Endothelial cell of hepatic sinusoid (primary cell): ENCODE results near the gene PHKG2.
"Not testable (repeated sequence)": the region's sequence is repeated elsewhere in the genome, so short reads cannot be mapped to it uniquely, and the experiment has no call there.

ENCODE experiments used
- in situ Hi-C: cut with HindIII; loops from 2 replicates; pipeline ENCODE4 v1.10.0; 2017; ENCODE audit warnings: low sequenced_read_pairs

PHKG2 gene, protein sequence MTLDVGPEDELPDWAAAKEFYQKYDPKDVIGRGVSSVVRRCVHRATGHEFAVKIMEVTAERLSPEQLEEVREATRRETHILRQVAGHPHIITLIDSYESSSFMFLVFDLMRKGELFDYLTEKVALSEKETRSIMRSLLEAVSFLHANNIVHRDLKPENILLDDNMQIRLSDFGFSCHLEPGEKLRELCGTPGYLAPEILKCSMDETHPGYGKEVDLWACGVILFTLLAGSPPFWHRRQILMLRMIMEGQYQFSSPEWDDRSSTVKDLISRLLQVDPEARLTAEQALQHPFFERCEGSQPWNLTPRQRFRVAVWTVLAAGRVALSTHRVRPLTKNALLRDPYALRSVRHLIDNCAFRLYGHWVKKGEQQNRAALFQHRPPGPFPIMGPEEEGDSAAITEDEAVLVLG

DNA sequence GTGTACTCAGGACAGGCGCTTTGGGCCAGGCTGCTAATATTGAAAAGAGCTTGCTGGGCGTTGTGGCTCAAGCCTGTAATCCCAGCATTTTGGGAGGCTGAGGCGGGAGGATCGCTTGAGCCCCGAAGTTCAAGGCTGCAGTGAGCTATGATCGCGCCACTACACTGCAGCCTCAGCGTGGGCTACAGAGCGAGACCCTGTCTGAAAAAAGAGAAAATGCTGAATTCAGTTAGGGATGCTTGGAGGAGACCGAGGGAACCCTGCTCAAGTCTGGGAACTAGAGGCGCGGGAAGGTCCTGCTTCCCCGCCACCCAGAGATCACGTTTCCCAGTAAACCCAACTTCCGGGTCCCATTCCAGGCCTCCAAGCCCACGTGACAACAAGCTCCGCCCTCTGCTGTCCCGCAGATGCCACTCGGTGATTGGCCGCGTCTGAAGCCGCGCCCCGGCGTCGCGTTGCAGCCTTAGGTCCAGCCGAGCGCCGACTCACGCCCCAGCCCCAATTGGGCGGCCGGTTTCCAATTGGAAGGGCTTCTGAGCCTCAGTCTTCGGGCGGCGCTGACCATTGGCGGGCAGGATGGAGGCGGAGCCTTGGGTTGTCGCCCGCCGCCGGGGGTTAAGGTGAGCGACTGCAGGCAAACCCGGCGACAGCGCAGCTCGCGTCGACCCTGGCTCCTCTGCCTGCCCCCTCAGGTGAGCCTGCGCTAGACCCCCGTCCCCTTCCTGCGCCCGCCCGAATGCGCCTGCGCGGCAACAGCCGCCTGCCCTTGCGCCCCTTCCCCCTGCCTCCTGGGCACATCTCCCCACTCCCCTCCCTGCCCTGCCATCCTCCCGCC lies at the start of gene PHKG2:
Gene PHKG2 (plus strand): TSS at position 627 of the 835 bp plus-strand sequence. CDS start 396 bp downstream, outside the sequence.
- in situ Hi-C loops, result no loop called here

DNA sequence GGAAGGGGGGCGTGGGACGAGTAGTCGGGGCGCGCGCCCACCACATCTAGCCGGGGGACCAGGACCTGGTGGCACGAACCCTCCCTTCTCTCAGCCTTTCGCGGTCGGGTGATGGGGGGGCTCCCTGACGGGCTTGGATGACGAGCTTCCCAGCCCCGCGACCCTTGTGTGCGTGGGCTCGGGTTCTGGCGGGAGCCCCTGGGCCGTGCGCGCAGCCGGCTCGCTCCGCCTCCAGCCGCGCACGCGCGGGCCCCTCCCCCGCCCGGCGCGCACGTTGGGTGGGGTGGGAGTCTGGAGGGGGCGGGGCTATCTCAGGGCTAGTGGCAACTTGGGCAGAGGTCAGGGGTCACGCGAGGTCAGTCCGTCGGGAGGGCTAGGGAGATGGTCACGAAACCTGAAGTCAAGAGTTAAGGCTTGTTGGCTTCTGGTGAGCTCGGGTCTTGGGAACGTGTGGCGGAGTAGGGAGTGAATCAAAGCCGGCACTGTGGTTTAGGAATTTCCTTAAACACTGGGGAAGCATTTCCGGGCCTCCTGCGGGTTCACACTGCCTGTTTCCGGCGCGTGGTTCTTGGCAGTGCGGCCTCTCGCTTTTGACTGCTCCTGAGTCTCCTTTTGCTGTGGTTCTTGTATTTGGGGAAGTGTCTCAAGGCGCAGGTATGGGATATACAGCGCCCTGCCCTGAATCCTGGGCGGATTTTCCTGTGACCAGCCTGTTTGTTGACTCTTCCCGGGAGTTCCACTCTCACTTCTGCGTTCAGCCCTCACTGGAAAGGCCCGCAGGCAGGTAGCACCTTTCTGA lies 49.2 kb upstream of the PHKG2 start, which contains the start of gene SRCAP:
Gene SRCAP (plus strand): TSS at position 356 of the 799 bp plus-strand sequence. CDS start 1,654 bp downstream, outside the sequence.
- in situ Hi-C loops, result no loop called here

DNA sequence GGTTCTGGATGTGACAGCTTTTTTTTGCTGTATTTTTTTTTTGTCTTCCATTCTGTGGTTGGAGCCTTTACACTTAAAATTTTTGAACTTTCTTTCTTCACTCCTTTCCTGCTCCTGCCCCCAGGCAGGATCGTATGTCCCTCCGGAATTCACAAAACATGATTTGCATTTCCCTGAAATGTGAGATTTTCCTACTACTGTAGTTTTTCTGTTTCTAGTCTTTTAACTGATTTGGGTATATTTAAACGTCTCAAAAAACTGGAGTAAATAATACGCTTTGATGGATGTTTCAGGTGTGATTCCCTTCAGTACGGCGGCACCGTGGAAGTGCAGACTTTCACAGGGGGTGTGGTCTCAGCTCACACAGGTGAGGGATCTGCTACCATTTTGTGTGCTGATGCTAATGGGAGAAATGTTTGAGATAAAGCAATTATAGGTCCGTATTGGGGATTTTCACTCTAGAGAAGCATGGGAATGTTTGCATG lies 48.6 kb upstream of the PHKG2 start:
- in situ Hi-C loops, result no loop called here

DNA sequence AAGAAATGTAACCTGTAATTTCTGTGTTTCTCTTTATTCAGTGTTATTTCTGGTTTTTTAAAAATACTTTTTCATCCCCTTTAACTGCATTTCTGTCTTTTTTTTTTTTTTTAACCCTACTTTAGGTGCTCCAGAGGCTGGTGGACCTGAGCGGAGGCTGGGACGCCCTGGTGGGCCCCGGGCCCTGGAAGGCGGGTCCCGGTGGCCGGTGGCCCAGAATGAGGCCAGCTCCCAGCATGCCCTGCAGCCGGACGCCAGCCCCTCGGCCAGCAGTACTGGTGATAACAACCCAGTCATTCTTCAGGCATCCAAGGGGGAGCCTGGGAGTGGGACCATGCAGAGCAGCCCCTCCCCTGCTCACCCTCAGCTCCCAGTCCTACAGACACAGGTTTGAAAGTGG lies 47.7 kb upstream of the PHKG2 start:
- in situ Hi-C loops, result no loop called here

DNA sequence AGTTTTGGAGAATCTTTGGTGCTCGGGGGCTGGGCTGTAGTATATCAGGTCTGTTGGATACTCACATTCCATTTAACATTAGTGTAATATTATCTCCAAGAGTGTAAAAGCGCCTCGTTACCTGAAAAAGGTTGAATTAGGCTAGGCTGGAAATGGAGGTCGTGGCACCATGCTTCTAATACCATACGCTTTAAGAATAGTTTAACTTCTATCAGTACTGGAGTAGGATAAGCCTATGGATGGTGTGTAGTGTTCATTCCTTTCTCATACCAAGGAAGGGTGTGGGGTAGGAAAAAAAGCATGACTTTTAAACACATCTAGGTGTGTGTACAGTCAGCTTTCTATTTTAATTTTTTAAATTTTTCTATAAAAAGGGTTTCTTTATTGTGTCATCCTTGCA lies 47.3 kb upstream of the PHKG2 start:
- in situ Hi-C loops, result no loop called here

DNA sequence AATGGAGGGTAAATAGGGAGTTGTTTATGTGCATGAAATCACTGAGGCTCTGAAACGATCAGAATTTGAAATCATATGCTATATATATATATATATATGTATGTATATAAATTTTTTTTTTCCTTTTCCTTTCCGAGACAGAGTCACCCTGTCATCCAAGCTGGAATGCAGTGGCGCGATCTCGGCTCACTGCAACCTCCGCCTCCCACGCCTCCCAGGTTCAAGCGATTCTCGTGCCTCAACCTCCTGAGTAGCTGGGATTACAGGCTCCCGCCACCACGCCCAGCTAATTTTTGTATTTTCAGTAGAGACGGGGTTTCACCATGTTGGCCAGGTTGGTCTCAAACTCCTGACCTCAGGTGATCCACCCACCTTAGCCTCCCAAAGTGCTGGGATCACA lies 45.2 kb upstream of the PHKG2 start:
- in situ Hi-C loops, result not testable (repeated sequence)

DNA sequence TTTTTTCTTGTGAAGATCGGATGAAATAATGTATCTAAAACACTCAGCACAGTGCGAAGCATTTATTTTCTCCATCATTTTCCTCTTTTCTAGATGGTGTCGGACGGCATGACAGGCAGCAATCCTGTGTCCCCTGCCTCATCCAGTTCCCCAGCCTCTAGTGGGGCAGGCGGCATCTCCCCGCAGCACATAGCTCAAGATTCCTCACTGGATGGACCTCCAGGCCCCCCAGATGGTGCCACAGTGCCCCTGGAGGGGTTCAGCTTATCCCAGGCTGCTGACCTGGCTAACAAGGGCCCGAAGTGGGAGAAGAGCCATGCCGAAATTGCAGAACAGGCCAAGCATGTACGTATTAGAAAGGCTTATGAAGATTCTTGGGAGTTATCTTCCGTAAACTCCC lies 44.3 kb upstream of the PHKG2 start:
- in situ Hi-C loops, result no loop called here

DNA sequence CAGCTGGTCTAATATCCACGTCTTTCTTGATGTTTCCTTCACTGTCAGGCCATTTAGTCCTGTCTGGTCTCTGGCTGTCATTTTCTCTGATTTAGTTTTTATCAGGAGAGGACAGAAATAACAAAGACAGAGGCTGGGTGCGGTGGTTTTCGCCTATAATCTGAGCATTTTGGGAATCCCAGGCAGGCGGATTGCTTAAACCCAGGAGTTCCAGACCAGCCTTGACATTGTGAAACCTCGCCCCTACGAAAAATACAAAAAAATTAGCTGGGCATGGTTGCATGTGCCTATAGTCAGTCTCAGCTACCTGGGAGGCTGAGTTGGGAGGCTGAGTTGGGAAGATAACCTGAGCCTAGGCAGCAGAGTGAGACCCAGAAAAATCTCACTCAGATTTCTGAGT lies 42.2 kb upstream of the PHKG2 start:
- in situ Hi-C loops, result no loop called here

DNA sequence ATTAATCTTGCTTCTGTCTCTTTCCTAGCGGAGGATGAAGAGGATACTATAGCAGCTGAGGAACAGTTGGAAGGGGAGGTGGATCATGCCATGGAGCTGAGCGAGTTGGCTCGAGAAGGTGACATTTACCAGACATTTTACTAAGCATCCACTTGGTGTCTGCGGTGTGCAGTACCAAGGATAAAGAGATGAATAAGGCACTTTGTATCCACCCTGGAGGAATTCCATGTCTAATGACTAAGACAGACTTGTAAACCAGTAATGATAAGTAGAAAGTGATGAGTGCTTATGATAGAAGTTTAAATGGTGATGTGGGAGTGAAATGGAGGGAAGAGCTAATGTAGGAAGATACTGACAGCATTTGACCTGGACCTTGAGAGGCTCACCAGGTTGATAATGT lies 37.3 kb upstream of the PHKG2 start:
- in situ Hi-C loops, result loop anchor here (5.0 kb wide), 1 partner anchor 71 kb away; no protein-coding TSS in a partner anchor

DNA sequence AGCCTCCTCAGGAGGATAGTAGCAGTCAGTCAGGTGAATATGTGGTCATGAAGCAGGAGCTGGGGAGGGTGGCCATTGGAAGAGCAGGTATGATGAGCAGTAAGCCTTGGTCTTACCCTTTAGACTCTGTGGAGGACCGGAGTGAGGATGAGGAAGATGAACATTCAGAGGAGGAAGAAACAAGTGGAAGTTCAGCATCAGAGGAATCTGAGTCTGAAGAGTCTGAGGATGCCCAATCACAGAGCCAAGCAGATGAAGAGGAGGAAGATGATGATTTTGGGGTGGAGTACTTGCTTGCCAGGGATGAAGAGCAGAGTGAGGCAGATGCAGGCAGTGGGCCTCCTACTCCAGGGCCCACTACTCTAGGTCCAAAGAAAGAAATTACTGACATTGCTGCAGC lies 36.5 kb upstream of the PHKG2 start:
- in situ Hi-C loops, result loop anchor here (5.0 kb wide), 1 partner anchor 71 kb away; no protein-coding TSS in a partner anchor

DNA sequence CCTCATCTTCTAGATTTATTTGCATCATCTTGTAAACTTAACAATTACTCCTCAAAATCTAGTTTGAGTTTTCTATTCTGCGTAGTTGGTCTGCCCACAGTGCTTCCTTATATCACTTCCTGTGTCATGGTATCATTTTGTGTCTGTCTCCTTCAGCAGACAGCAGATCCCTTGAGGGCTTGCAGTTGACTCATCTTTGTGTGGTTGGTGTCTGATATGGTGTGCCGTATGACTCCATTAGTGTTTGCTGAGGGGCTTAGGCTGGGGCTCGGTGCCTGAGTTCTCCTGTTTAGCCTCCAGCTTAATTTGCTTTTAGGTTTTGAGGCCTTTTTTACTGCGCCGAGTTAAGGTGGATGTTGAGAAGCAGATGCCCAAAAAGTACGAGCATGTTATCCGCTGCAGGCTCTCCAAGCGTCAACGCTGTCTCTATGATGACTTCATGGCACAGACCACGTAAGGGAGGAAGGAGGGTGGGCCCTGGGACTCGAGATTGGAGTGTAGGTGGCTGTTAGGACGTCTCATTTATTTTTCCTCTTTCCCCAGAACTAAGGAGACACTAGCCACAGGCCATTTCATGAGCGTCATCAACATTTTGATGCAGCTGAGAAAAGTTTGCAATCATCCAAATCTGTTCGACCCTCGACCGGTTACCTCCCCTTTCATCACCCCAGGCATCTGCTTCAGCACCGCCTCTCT lies 32.3 kb upstream of the PHKG2 start:
- in situ Hi-C loops, result no loop called here

DNA sequence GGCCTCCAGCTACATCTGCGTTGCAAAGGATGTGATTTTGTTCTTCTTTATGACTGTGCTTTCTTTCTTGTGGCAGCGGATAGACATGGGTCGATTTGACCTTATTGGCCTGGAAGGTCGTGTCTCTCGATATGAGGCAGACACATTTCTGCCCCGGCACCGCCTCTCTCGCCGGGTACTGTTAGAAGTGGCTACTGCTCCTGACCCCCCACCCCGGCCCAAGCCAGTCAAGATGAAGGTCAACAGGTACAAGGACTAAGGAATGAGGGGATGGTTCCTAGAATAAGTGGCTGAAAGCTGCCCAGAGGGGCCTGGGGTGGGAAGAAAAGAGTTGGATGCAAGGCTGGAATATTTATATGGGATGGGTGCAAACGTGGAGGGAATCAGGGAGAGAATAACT lies 28.1 kb upstream of the PHKG2 start:
- in situ Hi-C loops, result no loop called here

DNA sequence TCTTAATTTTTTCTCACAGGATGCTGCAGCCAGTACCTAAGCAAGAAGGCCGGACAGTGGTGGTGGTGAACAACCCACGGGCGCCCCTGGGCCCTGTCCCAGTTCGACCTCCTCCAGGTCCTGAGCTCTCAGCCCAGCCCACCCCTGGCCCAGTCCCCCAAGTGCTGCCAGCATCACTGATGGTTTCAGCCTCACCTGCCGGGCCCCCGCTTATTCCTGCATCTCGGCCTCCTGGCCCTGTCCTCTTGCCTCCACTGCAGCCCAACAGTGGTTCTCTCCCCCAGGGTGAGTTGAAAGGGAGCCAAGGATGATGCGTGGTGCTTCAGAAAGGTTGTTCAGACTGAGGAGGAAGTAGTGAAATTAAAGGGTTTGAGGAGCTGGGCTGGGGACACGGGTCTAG lies 27.5 kb upstream of the PHKG2 start:
- in situ Hi-C loops, result no loop called here

DNA sequence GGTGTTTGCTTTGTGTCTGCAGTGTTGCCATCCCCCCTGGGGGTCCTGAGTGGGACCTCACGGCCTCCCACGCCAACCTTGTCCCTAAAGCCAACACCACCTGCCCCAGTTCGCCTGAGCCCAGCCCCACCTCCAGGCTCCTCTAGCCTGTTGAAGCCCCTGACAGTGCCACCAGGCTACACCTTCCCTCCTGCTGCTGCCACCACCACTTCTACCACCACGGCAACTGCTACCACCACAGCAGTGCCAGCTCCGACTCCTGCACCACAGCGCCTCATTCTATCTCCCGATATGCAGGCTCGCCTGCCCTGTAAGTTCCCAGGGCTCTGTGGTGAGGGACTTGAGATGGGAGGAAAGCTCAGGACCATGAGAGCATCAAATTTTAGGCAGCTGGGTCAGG lies 27.1 kb upstream of the PHKG2 start:
- in situ Hi-C loops, result no loop called here

DNA sequence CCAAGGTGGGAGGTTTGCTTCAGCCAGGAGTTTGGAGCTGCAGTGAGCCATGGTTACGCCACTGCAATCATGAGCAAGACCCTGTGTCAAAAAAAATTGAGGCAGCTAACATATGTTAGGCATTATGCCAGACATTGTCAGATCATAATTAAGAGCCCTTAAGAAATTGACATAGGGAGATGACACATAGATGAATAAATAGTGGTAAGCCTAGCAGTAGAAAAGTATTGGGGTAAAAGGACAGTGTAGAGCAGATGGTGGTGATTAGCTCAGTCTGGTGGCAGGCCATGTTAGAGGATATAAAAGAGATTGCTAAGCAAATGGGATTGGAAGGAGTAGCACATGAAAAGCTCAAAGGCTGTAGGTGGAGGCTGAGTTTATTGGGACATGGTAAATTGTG lies 26.6 kb upstream of the PHKG2 start:
- in situ Hi-C loops, result no loop called here

DNA sequence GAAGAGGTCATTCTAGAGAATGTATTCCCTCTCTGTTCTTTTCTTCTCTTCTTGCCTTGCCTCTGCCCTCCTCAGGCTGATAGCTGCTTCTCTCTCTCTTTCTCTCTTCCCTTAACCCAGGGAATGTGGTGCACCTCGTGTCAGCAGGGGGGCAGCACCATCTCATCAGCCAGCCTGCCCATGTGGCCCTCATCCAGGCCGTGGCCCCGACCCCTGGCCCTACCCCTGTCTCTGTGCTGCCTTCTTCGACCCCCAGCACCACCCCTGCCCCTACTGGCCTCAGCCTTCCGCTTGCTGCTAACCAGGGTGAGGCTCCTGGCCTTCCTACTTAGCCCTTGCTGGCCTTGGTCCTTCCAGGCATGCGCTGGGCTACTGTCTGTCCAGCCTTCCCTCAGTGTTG lies 25.8 kb upstream of the PHKG2 start:
- in situ Hi-C loops, result no loop called here

DNA sequence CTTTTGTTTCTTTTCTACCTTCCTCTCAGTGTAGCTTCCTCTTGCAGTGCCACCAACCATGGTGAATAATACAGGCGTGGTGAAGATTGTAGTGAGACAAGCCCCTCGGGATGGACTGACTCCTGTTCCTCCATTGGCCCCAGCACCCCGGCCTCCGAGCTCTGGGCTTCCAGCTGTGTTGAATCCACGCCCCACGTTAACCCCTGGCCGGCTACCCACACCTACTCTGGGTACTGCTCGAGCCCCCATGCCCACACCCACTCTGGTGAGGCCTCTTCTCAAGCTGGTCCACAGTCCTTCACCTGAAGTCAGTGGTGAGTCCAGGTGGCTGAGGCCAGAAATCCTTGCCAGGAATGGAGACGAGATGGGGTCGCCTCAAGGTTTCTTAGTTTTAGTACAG lies 25.3 kb upstream of the PHKG2 start:
- in situ Hi-C loops, result no loop called here

DNA sequence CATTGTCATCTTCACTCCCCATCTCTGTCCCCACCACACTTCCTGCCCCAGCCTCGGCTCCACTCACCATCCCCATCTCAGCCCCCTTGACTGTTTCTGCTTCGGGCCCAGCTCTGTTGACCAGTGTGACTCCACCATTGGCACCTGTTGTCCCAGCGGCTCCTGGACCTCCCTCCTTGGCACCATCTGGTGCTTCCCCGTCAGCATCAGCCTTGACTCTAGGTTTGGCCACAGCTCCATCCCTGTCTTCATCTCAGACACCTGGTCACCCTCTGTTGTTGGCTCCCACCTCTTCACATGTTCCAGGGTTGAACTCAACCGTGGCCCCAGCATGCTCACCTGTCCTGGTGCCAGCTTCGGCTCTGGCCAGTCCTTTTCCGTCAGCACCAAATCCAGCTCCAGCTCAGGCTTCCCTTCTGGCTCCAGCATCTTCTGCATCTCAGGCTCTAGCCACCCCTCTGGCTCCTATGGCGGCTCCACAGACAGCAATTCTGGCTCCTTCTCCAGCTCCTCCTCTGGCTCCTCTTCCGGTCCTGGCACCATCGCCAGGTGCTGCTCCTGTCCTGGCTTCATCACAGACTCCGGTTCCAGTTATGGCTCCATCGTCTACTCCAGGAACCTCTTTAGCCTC lies 24.4 kb upstream of the PHKG2 start:
- in situ Hi-C loops, result no loop called here

DNA sequence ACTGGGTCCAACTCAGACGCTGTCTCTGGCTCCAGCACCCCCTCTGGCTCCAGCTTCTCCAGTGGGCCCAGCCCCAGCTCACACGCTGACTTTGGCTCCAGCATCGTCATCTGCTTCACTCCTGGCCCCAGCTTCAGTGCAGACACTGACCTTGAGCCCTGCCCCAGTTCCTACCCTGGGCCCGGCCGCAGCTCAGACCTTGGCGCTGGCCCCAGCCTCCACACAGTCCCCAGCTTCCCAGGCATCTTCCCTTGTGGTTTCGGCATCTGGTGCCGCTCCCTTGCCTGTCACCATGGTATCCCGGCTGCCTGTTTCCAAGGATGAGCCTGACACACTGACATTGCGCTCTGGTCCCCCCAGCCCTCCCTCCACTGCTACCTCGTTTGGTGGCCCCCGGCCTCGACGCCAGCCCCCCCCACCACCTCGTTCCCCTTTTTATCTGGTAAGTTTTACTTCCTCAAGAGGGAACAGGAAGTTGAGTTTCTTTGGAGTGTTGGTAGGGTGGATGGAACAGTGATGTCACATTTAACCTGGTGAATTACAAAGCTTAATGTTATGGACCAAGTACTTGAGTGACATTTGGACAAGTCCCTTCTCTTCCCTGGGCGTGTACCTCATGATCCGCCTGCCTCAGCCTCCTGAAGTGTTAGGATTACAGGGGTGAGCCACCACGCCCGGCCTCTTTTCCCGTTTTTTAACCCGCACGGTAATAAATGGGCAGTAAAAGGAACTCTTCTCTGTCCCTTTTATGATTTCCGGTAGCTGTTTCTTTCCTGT lies 23.4 kb upstream of the PHKG2 start:
- in situ Hi-C loops, result no loop called here
